Measurements from ENCODE around the gene TM2D3. TPM values are rescaled to one million over a fixed set of nuclear protein-coding genes. Genes with fewer than 3 reads are reported as not detected.

TM2D3 gene
- total and polyA plus RNA-seq, 4 donors: 22.0 to 44.1 (median 37.9) TPM

DNA sequence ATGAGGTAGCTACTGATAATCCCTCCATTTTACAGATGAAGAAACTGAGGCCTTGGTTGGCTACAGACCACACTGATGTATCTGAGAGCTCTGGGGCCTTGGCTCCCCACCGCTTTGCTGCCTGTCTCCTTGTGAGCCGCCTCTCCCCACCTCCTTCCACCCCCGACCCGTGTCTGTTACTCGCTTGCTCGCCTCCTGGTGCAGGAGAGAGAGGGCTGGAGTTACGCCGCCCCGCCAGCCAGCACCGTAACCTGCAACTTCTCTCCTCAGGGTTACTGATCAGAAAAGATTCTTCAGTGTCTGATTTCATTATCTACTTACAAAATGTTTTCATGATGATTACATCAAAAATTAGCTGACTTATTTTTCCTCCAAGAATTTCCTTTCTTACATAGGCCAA, 34.1 kb downstream of the TM2D3 start:
- 95% methylated on average over 10 of the region's 10 CpGs for WGBS
- no peak overlapping the region for H3K27ac ChIP-seq (ENCODE audit: low read depth in 1 of 2, low read length in 2 of 2)
- no peak for DNase-seq (ENCODE audit: low spot score)

DNA sequence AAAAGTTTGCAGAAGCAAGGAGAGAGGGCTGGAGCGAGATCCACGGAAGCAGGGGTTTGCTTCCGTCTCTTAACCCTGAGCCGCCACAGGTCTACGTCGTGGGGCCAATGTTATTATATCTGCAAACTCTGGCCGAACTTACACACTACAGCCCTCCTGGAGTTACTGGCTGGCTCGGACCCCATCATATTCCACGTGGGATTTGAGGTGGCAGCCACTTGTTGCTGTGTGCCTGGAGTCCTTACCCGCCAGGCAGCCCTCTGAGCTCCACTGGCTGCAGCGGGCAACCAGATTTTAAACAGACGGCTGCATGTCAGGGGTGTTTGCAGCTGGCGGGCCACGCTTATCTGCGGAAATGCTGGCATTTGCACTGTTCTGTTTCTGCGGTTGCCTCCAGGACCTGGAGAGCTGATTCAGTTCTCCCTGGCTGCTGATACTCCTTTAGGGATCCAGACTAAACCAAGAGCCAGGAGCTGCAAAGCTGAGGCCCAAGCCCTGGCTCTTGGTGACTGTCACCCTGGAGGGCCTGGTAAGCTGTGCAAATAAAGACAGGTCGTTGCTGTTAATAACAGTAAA, 34.7 kb downstream of the TM2D3 start:
- Histone ChIP-seq H3K9ac (ENCODE audit: low read depth in 1 of 2, low read length in 2 of 2) (no peak overlapping the region), H3K9me3 (ENCODE audit: control insufficient read depth in 4 of 4, low read length in 3 of 4) (no peaks in the 10 kb centered on the region), H3K27me3 (ENCODE audit: control insufficient read depth in 4 of 4, insufficient read depth in 4 of 4, low read length in 3 of 4) (no peaks in the 10 kb centered on the region), H3K4me3 (ENCODE audit: low read depth in 1 of 3, low read length in 3 of 3) (no peak overlapping the region), H3K36me3 (ENCODE audit: control insufficient read depth in 4 of 4, insufficient read depth in 3 of 4, low read depth in 1 of 4, low read length in 3 of 4) (no peaks in the 10 kb centered on the region), H3K27ac (ENCODE audit: low read depth in 1 of 2, low read length in 2 of 2) (no peak overlapping the region), H3K4me1 (ENCODE audit: control insufficient read depth in 4 of 4, insufficient read depth in 4 of 4, low read length in 3 of 4) (peaks cover 4 to 39% (median 23%) of the 10 kb centered on the region in 4 donors)
- TF ChIP-seq HNF4A (conservative IDR thresholded peaks at IDR 0.05): no peak
- TF ChIP-seq RAD21 (IDR thresholded peaks at IDR 0.05): no peak
- TF ChIP-seq, protein P1, sequence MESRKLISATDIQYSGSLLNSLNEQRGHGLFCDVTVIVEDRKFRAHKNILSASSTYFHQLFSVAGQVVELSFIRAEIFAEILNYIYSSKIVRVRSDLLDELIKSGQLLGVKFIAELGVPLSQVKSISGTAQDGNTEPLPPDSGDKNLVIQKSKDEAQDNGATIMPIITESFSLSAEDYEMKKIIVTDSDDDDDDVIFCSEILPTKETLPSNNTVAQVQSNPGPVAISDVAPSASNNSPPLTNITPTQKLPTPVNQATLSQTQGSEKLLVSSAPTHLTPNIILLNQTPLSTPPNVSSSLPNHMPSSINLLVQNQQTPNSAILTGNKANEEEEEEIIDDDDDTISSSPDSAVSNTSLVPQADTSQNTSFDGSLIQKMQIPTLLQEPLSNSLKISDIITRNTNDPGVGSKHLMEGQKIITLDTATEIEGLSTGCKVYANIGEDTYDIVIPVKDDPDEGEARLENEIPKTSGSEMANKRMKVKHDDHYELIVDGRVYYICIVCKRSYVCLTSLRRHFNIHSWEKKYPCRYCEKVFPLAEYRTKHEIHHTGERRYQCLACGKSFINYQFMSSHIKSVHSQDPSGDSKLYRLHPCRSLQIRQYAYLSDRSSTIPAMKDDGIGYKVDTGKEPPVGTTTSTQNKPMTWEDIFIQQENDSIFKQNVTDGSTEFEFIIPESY (IDR thresholded peaks at IDR 0.05): no peak
- no peak for TF ChIP-seq HNF4G (IDR thresholded peaks at IDR 0.05)
- TF ChIP-seq YY1 (IDR thresholded peaks at IDR 0.05): no peak
- no peak for TF ChIP-seq RXRA (IDR thresholded peaks at IDR 0.05)
- no peak for TF ChIP-seq FOXA2 (IDR thresholded peaks at IDR 0.05)
- no peak for TF ChIP-seq FOXA1 (IDR thresholded peaks at IDR 0.05)
- no peak for TF ChIP-seq NR2F2 (IDR thresholded peaks at IDR 0.05)
- TF ChIP-seq, protein P2, sequence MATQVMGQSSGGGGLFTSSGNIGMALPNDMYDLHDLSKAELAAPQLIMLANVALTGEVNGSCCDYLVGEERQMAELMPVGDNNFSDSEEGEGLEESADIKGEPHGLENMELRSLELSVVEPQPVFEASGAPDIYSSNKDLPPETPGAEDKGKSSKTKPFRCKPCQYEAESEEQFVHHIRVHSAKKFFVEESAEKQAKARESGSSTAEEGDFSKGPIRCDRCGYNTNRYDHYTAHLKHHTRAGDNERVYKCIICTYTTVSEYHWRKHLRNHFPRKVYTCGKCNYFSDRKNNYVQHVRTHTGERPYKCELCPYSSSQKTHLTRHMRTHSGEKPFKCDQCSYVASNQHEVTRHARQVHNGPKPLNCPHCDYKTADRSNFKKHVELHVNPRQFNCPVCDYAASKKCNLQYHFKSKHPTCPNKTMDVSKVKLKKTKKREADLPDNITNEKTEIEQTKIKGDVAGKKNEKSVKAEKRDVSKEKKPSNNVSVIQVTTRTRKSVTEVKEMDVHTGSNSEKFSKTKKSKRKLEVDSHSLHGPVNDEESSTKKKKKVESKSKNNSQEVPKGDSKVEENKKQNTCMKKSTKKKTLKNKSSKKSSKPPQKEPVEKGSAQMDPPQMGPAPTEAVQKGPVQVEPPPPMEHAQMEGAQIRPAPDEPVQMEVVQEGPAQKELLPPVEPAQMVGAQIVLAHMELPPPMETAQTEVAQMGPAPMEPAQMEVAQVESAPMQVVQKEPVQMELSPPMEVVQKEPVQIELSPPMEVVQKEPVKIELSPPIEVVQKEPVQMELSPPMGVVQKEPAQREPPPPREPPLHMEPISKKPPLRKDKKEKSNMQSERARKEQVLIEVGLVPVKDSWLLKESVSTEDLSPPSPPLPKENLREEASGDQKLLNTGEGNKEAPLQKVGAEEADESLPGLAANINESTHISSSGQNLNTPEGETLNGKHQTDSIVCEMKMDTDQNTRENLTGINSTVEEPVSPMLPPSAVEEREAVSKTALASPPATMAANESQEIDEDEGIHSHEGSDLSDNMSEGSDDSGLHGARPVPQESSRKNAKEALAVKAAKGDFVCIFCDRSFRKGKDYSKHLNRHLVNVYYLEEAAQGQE (IDR thresholded peaks at IDR 0.05): no peak
- TF ChIP-seq GABPA (IDR thresholded peaks at IDR 0.05 in 1 of 2, conservative IDR thresholded peaks at IDR 0.05 in 1 of 2): no peak
- 94% methylated on average over 17 of the region's 17 CpGs for WGBS
- no peak for DNase-seq (ENCODE audit: low spot score)

More for the DNA sequence above, 34.1 kb downstream of the TM2D3 start:
- no peaks in the 10 kb centered on the region for H3K36me3 ChIP-seq (ENCODE audit: control insufficient read depth in 4 of 4, insufficient read depth in 3 of 4, low read depth in 1 of 4, low read length in 3 of 4)
- peaks cover 2 to 36% (median 19%) of the 10 kb centered on the region in 4 donors for H3K4me1 ChIP-seq (ENCODE audit: control insufficient read depth in 4 of 4, insufficient read depth in 4 of 4, low read length in 3 of 4)
- H3K4me3 ChIP-seq (ENCODE audit: low read depth in 1 of 3, low read length in 3 of 3): no peak overlapping the region
- H3K9me3 ChIP-seq (ENCODE audit: control insufficient read depth in 4 of 4, low read length in 3 of 4): no peaks in the 10 kb centered on the region
- no peaks in the 10 kb centered on the region for H3K27me3 ChIP-seq (ENCODE audit: control insufficient read depth in 4 of 4, insufficient read depth in 4 of 4, low read length in 3 of 4)
- no peak for TF ChIP-seq NR2F2 (IDR thresholded peaks at IDR 0.05)
- no peak for TF ChIP-seq FOXA2 (IDR thresholded peaks at IDR 0.05)
- no peak for TF ChIP-seq FOXA1 (IDR thresholded peaks at IDR 0.05)
- H3K9ac ChIP-seq (ENCODE audit: low read depth in 1 of 2, low read length in 2 of 2): no peak overlapping the region
